NCI-H2081 treated with DMSO at 0.1 percent for 48 hours (cell line): ENCODE measurements around the gene BCL7C.
"Not testable (repeated sequence)": the region's sequence is repeated elsewhere in the genome, so short reads cannot be mapped to it uniquely, and the experiment has no call there.

Experiments used
- DNase-seq: peaks from one replicate; lab custom pipeline; 2025; lab: John Stamatoyannopoulos, UW

The BCL7C gene

DNA sequence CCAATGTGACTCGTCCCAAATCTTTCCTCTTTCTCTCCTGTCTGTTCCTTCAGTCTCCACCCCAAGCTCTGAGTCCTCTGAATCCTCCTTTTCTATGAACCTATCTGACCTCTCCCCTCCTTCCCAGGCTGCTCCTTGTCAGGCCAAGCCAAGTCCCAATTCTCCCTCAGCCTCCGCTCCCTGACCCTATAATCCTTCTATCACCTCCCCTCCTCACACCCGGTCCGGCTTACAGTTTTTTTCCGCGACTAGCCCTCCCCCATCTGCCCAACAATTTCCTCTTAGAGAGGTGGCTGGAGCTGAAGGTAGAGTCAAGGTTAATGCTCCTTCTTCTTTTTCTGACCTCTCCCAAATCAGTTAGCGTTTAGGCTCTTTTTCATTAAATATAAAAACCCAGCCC, 33.1 kb downstream of the BCL7C start:
- DNase-seq = not testable (repeated sequence)

- no peak for DNase-seq
Observed at GRCh38 chr16:30858829-30859423, 35.0 kb downstream of the BCL7C start.

DNA sequence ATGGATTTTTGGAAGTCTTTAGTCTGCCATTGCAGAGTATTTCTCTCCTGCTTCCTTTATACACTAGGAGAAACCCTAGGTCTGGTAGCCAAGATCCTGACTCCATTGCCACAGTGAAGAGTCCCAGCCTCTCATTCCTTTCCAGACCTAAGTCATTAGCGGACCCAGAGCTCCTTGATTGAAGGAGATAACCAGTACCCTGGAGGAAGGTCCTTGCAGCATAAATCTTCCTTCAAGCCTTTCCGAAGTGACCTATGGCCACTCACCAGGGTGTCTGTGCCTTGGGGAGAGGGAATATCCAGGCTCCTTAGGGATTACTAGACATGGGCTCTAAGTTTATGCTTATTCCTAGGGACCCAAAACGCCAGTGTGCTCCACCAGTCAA, 35.8 kb downstream of the BCL7C start:
- DNase-seq = no peak

GRCh38 chr16:30853758-30854157, 40.1 kb downstream of the BCL7C start:
- no peak for DNase-seq

GRCh38 chr16:30850246-30850645, 43.6 kb downstream of the BCL7C start:
- no peak for DNase-seq

GRCh38 chr16:30846649-30847402, 47.1 kb downstream of the BCL7C start:
- no peak for DNase-seq

DNA sequence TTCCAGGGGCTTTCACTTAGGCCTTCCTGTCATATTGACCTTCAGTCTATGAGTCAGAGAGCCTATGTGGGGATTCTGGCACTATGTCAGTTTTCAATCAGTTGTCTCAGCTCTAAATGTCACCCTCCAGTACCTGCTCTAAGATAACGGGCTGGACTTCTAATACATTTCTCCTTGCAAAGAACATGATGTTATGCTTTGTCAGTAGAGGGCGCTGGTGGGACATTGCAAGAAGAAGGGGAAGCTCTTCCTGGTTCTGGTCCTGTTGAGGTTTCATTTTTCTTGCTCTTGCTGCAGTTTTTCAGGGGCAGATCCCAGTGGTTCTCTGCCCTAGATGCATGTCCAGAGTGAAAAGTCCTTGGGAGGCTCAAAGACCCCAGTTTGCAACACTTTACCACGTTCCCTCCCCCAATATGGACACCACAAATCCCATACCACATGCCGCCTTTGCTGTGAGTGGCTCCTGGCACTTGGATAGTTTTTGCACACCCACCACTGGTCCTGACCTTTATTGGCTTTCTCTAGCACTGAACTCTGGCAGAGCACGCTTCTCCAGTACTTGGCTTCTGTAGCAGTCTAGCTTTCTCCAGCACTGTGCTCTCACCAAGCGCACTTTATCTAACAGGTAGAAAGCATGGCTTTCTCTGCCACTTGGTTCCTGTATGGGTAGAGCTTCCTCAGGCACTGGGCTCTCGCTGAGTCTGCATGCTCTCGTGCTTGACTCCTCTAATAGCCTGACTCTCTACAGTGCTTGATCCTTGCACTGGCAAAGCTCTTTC, 49.0 kb downstream of the BCL7C start:
- peak; percentile 4 for DNase-seq

- no peak for DNase-seq
Observed at GRCh38 chr16:30844346-30844670, 49.6 kb downstream of the BCL7C start.

- DNase-seq = no peak
Observed at GRCh38 chr16:30843501-30843900, 50.4 kb downstream of the BCL7C start.

DNA sequence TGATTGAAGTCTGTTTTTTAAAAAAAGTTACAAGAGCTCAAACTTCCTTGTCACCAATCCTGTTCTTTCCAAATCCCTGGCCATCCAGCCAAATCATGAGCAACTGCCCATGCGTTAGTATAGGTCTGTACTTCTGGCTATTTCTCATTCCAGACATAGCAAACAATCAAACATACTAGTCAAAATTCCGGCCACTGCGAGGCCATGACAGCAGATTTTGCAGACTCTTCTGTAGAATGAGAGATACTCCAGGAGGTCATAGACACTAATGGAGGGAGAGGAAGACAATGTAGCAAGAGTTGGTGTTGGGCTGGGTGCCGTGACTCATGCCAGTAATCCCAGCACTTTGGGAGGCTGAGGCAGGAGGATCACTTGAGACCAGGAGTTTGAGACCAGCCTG, 50.9 kb downstream of the BCL7C start:
- DNase-seq = no peak

DNA sequence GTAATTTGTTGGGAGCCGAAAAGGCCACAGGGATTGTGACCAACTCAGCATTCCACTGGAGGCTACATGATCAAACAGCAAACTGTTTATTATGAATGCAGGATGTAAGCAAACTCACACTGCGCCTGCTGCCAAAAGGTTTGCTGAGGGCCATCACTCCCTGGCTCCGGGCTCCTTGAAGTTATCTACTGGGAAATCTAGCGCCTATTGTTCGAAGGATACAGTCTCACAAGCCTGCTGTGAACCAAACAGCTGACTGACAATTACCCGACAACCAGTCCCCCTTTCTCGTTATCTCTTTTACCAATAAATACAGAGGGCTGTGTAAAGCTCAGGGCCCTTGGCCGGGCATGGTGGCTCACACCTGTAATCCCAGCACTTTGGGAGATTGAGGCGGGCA, 52.5 kb downstream of the BCL7C start:
- DNase-seq = no peak

GRCh38 chr16:30840611-30841010, 53.3 kb downstream of the BCL7C start:
- no peak for DNase-seq

GRCh38 chr16:30839523-30840227, 54.2 kb downstream of the BCL7C start:
- DNase-seq = no peak

GRCh38 chr16:30838876-30839471, 54.9 kb downstream of the BCL7C start:
- DNase-seq = no peak

DNA sequence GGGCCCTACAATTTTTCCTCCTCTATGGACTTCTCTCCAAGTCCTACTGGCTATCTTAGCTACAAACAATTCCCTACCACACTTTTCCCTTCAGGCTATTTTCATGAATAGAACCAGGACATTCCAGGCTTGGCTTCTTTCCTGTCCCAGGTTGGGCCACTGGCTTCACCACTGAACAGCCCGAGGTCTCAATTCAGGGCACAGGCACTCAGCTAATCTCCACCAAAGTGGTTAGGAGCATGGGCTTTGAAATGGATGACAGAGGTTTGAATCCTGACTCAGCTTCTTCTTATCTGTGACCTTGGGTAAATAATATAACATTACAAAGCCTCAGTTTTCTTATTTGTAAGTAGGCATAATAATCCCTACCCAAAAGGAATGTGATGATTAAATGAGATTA, 56.0 kb downstream of the BCL7C start:
- no peak for DNase-seq
